Fibroblast of lung (primary cell): ENCODE measurements around the gene NTN3. TPM values are rescaled to one million over a fixed set of nuclear protein-coding genes. Genes with fewer than 3 reads are reported as not detected.

Experiments
- DNase-seq, 2 donors: peaks; one replicate each; pipeline versions ENCODE4 v3.0.0 to v3.0.0-alpha.2; 2010; ENCODE audit warnings: low read depth in 2 of 2
- H2AFZ ChIP-seq: 2 replicates; pipeline ENCODE4 v1.5.1; 2012; ENCODE audit warnings: low read length, control low read depth, inconsistent platforms
- H3K27ac ChIP-seq: 2 replicates; pipeline ENCODE4 v1.5.1; 2011; ENCODE audit warnings: low read length, control low read depth; ENCODE audit not compliant: insufficient read depth
- H3K27me3 ChIP-seq: 2 replicates; pipeline ENCODE4 v1.5.1; 2011; ENCODE audit warnings: mild to moderate bottlenecking, low read length; ENCODE audit not compliant: control insufficient read depth, insufficient read depth
- H3K36me3 ChIP-seq: 2 replicates; pipeline ENCODE4 v1.5.1; 2011; ENCODE audit warnings: low read length; ENCODE audit not compliant: control insufficient read depth, insufficient read depth
- H3K4me1 ChIP-seq: 2 replicates; pipeline ENCODE4 v1.5.1; 2011; ENCODE audit warnings: low read length; ENCODE audit not compliant: control insufficient read depth, insufficient read depth; ENCODE audit errors: extremely low read depth
- H3K4me2 ChIP-seq: 2 replicates; pipeline ENCODE4 v1.5.1; 2011; ENCODE audit warnings: low read length, control low read depth; ENCODE audit not compliant: insufficient read depth; ENCODE audit errors: extremely low read depth
- H3K4me3 ChIP-seq, 4 experiments: fragments of 200-600 bp in 1 of 4; sonication (generic) in 1 of 4; replicated peaks in 1 of 4; 2 replicates each; pipeline ENCODE4 v1.5.1; 2011 to 2016; ENCODE audit warnings: low read length in 4 of 4, low read depth in 3 of 4, mild to moderate bottlenecking in 3 of 4, control low read depth in 2 of 4, inconsistent platforms in 1 of 4, mixed read lengths in 1 of 4; ENCODE audit not compliant: insufficient read depth in 1 of 4; ENCODE audit errors: control extremely low read depth in 1 of 4
- H3K79me2 ChIP-seq: 2 replicates; pipeline ENCODE4 v1.5.1; 2012; ENCODE audit warnings: mild to moderate bottlenecking, low read length, inconsistent platforms; ENCODE audit not compliant: control insufficient read depth, insufficient read depth
- H3K9ac ChIP-seq: 2 replicates; pipeline ENCODE4 v1.5.1; 2011; ENCODE audit warnings: mild to moderate bottlenecking, low read length, control low read depth; ENCODE audit not compliant: insufficient read depth
- H3K9me3 ChIP-seq: 2 replicates; pipeline ENCODE4 v1.5.1; 2012; ENCODE audit warnings: low read depth, low read length; ENCODE audit not compliant: control insufficient read depth, insufficient read depth
- H4K20me1 ChIP-seq: 2 replicates; pipeline ENCODE4 v1.5.1; 2011; ENCODE audit warnings: low read length; ENCODE audit not compliant: control insufficient read depth, insufficient read depth; ENCODE audit errors: extremely low read depth
- CTCF ChIP-seq, 2 donors: IDR thresholded peaks in 1 of 2; conservative IDR thresholded peaks in 1 of 2; 1 replicate in 1 of 2; 2 replicates in 1 of 2; pipeline ENCODE4 v1.5.1; 2011 to 2012; ENCODE audit warnings: low read length in 2 of 2, control low read depth in 1 of 2, inconsistent platforms in 1 of 2, low read depth in 1 of 2, mild to moderate bottlenecking in 1 of 2
- EZH2 ChIP-seq: IDR thresholded peaks from 2 replicates; pipeline ENCODE4 v1.5.1; 2012; ENCODE audit warnings: low read length, control low read depth, mild to moderate bottlenecking; ENCODE audit errors: missing control alignments
- polyA plus RNA-seq, 2 donors: library from polyadenylated mRNA; depleted of rRNA in 1 of 2; stranded (reverse) in 1 of 2; unstranded in 1 of 2; fragments of >200 nt; gene quantifications; 2 replicates each; pipeline ENCODE4 v1.2.1, GENCODE V29; 2011 to 2012; ENCODE audit warnings: missing spikeins in 1 of 2
- total RNA-seq: library from RNA; depleted of rRNA; stranded (reverse); fragments of >200 nt; gene quantifications from 2 replicates; pipeline ENCODE4 v1.2.1, GENCODE V29; 2014

Gene NTN3
- total and polyA plus RNA-seq, 2 donors (not counting 1 experiment from before 2014, with no cell fraction given): 0.08 to 2.1 TPM

GRCh38 chr16:2473446-2473926, 2.4 kb downstream of the NTN3 start:
- peak overlapping the region in 1 of 4 experiments; percentile 27 for H3K4me3 ChIP-seq
- no peak overlapping the region for H3K4me2 ChIP-seq
- H3K4me1 ChIP-seq: peaks cover 12% of the 10 kb centered on the region
- H3K9ac ChIP-seq: no peak overlapping the region
- no peak for DNase-seq
- H4K20me1 ChIP-seq: no peaks in the 10 kb centered on the region
- H3K27ac ChIP-seq: no peak overlapping the region
- no peak overlapping the region for H2AFZ ChIP-seq
- peaks cover 3% of the 10 kb centered on the region for H3K79me2 ChIP-seq
- H3K27me3 ChIP-seq: no peaks in the 10 kb centered on the region
- no peaks in the 10 kb centered on the region for H3K9me3 ChIP-seq
- TF ChIP-seq CTCF (conservative IDR thresholded peaks at IDR 0.05 in 1 of 2, IDR thresholded peaks at IDR 0.05 in 1 of 2; ENCODE audit: low read depth in 1 of 2, low read length in 2 of 2): no peak
- TF ChIP-seq EZH2: no peak
- no peaks in the 10 kb centered on the region for H3K36me3 ChIP-seq

GRCh38 chr16:2473999-2474876, 3.1 kb downstream of the NTN3 start:
- peak overlapping the region; percentile 77 for H3K9ac ChIP-seq
- peak overlapping the region; percentile 74 for H2AFZ ChIP-seq
- peak overlapping the region; percentile 59 to 74 (median 70) for H3K4me3 ChIP-seq
- TF ChIP-seq CTCF (conservative IDR thresholded peaks at IDR 0.05 in 1 of 2, IDR thresholded peaks at IDR 0.05 in 1 of 2; ENCODE audit: low read depth in 1 of 2, low read length in 2 of 2): peak in 1 of 2 donors; percentile 23
- TF ChIP-seq EZH2: no peak
- peaks cover 9% of the 10 kb centered on the region for H3K4me1 ChIP-seq
- peaks cover 3% of the 10 kb centered on the region for H3K79me2 ChIP-seq
- DNase-seq: peak in 1 of 2 donors; percentile 39
- no peaks in the 10 kb centered on the region for H4K20me1 ChIP-seq
- no peaks in the 10 kb centered on the region for H3K9me3 ChIP-seq
- no peaks in the 10 kb centered on the region for H3K27me3 ChIP-seq
- H3K4me2 ChIP-seq: peak overlapping the region; percentile 87
- no peaks in the 10 kb centered on the region for H3K36me3 ChIP-seq
- peak overlapping the region; percentile 82 for H3K27ac ChIP-seq

- Histone ChIP-seq H3K27ac (peak within 1 kb of the TSS; percentile 82), H3K4me3 (peak within 1 kb of the TSS; percentile 59 to 74 (median 70)), H3K4me1 (peaks cover 9% of the 10 kb centered on the region), H4K20me1 (no peaks in the 10 kb centered on the region), H3K4me2 (peak within 1 kb of the TSS; percentile 87), H2AFZ (peak within 1 kb of the TSS; percentile 74), H3K27me3 (no peaks in the 10 kb centered on the region), H3K9ac (peak within 1 kb of the TSS; percentile 77), H3K36me3 (no peaks in the 10 kb centered on the region), H3K9me3 (no peaks in the 10 kb centered on the region), H3K79me2 (peaks cover 3% of the 10 kb centered on the region)
- TF ChIP-seq CTCF (conservative IDR thresholded peaks at IDR 0.05 in 1 of 2, IDR thresholded peaks at IDR 0.05 in 1 of 2; ENCODE audit: low read depth in 1 of 2, low read length in 2 of 2) (no peak), EZH2 (no peak)
- peak; percentile 62 to 77 for DNase-seq
Measured at GRCh38 chr16:2474877-2475412, 3.8 kb downstream of the NTN3 start, which contains the start of gene TBC1D24. TBC1D24 (plus strand) TSS chr16:2475127; CDS start chr16:2496149, 21,022 bp downstream.
